VCaP (cell line): ENCODE data around the gene NOS1AP.

Source experiments
- H3K27ac ChIP-seq: fragments of 450-650 bp; 2 replicates; pipeline ENCODE4 v1.5.1; 2017
- TF ChIP-seq, protein P1 (sequence below): fragments of 450-650 bp; conservative IDR thresholded peaks from 2 replicates; pipeline ENCODE4 v1.5.1; 2017; ENCODE audit warnings: mild to moderate bottlenecking, moderate library complexity

Gene NOS1AP

DNA sequence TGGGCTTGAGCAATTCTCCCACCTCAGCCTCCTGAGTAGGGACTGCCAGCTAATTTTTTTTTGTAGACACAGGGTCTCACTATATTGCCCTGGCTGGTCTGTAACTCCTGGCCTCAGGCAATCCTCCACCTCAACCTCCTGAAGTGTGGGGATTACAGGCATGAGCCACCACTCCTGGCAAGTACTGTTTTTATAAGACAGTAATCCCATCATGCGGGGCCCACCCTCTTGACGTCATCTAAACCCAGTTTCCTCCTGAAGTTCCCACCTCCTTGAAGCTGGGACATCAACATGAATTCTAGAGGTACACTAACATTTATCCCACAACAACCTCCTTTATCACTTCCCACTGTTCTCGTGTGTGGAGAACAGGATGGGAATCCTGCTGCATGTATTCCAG is 202.5 kb downstream of the NOS1AP start:
- H3K27ac ChIP-seq, result no peak overlapping the region
- TF ChIP-seq, protein P1, sequence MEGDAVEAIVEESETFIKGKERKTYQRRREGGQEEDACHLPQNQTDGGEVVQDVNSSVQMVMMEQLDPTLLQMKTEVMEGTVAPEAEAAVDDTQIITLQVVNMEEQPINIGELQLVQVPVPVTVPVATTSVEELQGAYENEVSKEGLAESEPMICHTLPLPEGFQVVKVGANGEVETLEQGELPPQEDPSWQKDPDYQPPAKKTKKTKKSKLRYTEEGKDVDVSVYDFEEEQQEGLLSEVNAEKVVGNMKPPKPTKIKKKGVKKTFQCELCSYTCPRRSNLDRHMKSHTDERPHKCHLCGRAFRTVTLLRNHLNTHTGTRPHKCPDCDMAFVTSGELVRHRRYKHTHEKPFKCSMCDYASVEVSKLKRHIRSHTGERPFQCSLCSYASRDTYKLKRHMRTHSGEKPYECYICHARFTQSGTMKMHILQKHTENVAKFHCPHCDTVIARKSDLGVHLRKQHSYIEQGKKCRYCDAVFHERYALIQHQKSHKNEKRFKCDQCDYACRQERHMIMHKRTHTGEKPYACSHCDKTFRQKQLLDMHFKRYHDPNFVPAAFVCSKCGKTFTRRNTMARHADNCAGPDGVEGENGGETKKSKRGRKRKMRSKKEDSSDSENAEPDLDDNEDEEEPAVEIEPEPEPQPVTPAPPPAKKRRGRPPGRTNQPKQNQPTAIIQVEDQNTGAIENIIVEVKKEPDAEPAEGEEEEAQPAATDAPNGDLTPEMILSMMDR, result no peak

DNA sequence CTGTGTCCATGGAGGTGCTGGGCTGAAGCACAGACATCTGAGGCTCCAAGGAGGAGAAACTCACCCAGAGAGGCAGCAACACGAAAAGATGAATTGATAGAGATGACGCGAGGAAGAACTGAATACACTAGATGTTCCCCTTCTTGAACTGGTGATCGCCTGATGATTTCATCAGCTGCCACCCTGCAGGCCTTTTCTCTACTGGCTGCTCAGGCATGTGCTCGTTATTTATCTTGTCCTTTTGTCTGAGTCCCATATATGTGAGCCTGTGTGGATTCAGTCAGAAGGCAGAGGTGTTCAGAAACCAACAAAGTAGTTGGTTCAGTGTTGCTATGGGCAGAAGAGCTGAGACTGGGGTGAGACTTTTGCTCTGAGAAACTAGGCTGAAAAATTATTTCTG is 202.9 kb downstream of the NOS1AP start:
- H3K27ac ChIP-seq, result no peak overlapping the region
- TF ChIP-seq, protein P1, result no peak

DNA sequence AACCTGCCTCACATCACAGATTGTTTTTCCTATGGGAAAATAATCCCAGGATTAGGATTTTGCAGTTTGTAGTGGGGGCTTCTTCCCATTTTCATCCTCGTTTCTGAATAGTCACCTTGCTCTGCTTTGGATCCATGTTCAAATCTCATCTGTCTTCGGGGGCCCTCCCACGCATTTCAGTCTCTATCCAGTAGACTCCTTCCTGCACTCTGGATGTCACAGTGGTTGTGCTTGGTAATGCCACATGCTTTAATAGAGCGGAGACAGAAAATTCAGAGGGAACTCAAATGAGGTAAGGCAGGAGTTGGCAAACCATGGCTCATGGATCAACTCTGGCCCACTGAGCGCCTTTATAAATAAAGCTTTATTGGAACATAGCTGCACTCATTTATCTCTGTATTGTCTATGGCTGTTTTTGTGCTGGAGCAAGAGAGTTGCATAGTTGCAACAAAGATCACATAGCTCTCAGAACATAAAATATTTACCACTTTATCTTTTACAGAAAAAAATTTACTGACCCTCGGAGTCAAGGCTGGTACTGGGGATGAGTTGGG is 206.2 kb downstream of the NOS1AP start:
- no peak overlapping the region for H3K27ac ChIP-seq
- TF ChIP-seq, protein P1, result no peak

DNA sequence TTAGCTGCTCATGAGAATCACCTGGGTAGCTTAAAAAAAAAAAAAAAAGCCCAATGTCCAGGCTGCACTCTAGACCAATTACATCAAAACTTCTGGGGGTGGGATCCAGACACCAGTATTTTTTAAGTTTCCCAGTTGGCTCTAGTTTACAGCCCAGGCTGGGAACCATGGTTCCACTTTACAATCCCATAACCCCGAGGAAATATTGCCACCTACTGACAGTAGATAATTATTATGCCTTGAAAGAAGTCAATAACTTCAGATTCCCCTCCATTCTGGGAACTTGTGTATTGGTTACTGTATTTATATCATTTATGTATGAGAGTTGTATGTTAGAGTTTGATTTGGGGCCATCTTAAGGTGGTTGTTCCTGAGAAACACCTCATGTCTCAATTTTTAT is 207.0 kb downstream of the NOS1AP start:
- no peak overlapping the region for H3K27ac ChIP-seq
- TF ChIP-seq, protein P1, result peak; percentile 74

DNA sequence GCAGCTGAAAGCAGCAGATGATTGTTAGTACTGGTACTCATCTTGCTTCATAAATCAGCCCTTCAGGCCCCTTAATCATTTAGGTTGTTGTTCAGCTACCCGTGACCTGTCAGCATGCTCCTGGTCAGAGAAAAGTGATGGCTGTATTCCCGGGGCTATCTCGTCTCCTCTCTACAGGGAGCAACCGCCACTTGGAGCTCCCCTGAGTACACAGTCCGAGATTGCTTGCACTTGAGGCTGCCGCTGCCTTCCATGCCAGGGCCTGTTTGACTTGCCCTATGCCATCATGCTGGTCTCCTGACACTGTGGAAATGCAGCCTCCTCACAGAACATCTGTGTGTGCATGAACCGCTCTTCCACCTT is 209.6 kb downstream of the NOS1AP start:
- TF ChIP-seq, protein P1, result no peak
- H3K27ac ChIP-seq, result no peak overlapping the region

DNA sequence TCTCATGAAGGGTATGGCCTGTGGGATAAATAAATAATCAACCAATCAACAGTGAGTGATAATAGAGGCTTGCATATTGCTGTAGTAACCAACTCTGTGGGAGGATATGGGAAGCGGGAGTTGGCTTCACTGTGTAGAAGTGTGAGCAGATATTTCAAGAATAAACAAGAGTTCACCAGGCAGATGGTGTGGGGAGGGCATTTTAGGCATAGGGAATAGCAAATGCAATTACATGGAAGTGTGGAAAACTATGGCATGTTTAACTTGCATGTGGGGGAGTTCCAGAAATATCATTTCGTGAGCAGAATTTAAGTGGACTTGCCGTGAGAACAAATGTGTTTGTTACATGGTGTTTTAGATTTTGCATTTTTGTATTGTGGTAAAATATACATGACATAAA is 211.9 kb downstream of the NOS1AP start:
- no peak overlapping the region for H3K27ac ChIP-seq
- TF ChIP-seq, protein P1, result no peak

DNA sequence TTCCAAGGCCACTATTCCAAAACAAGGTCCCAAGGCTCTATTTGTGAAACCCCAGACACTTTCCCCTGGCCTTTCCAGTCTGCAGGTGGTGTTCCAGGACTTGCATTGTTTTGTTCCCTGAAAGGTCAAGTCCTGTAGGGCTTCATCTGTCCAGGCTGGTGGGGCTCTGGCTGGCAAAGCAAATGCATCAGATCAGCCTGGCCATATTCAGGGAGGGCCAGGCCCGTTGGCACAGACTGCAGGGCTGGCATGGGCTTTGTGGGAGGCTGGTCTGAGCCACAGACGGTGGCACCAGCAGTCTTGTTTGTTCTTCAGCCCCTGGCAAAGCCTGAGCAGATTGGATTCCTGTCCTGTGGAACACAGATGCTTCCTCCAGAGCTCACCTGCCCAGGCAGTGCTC is 214.2 kb downstream of the NOS1AP start:
- peak overlapping the region; percentile 91 for H3K27ac ChIP-seq
- TF ChIP-seq, protein P1, result no peak
